GM12891 (cell line): ENCODE data around the gene SYT1.

Experiments used
- DNase-seq: peaks from one replicate; pipeline ENCODE4 v3.0.0; 2011; ENCODE audit warnings: low spot score; ENCODE audit not compliant: insufficient read length
- FAIRE-seq: peaks from 2 replicates; lab custom pipeline; 2011; peaks lifted over from hg19 to GRCh38; lab: Jason Lieb, UNC
- PAX5 ChIP-seq: IDR thresholded peaks from 2 replicates; pipeline ENCODE4 v1.6.1; 2011; ENCODE audit warnings: low read length, moderate library complexity, mild to moderate bottlenecking; ENCODE audit not compliant: insufficient read depth, severe bottlenecking
- POLR2A ChIP-seq: IDR thresholded peaks from 2 replicates; pipeline ENCODE4 v1.6.1; 2011; ENCODE audit warnings: low read depth, low read length, control low read depth
- POLR2AphosphoS5 ChIP-seq: IDR thresholded peaks from 2 replicates; pipeline ENCODE4 v1.6.1; 2011; ENCODE audit warnings: low read depth, low read length, control low read depth
- POU2F2 ChIP-seq: IDR thresholded peaks from 2 replicates; pipeline ENCODE4 v1.6.1; 2011; ENCODE audit warnings: low read depth, mild to moderate bottlenecking, control low read depth, low read length, moderate library complexity
- SPI1 ChIP-seq: IDR thresholded peaks from 2 replicates; pipeline ENCODE4 v1.6.1; 2011; ENCODE audit warnings: low read depth, low read length, control low read depth
- TAF1 ChIP-seq: IDR thresholded peaks from 2 replicates; pipeline ENCODE4 v1.6.1; 2011; ENCODE audit warnings: low read depth, low read length, control low read depth

The SYT1 gene

GRCh38 chr12:79380402-79380801 lies 515.8 kb downstream of the SYT1 start:
- FAIRE-seq = no peak
- TF ChIP-seq POLR2A = no peak
- no peak for TF ChIP-seq PAX5
- TF ChIP-seq SPI1 = no peak
- TF ChIP-seq TAF1 = no peak
- TF ChIP-seq POU2F2 = no peak
- DNase-seq = no peak

- DNase-seq = no peak
- FAIRE-seq = no peak
- TF ChIP-seq POU2F2 (no peak), TAF1 (no peak), PAX5 (no peak), POLR2AphosphoS5 (no peak), SPI1 (no peak), POLR2A (no peak)
Observed at GRCh38 chr12:79381248-79382208, 517.0 kb downstream of the SYT1 start.

- DNase-seq (no peak), FAIRE-seq (no peak)
- TF ChIP-seq SPI1 (no peak), POLR2AphosphoS5 (no peak), POU2F2 (no peak), PAX5 (no peak), TAF1 (no peak), POLR2A (no peak)
Observed at GRCh38 chr12:79384551-79384950, 520.0 kb downstream of the SYT1 start.

GRCh38 chr12:79388011-79388410 lies 523.4 kb downstream of the SYT1 start:
- FAIRE-seq (no peak), DNase-seq (no peak)
- no peak for TF ChIP-seq POLR2A
- TF ChIP-seq POLR2AphosphoS5 = no peak
- TF ChIP-seq POU2F2 = no peak
- TF ChIP-seq PAX5 = no peak
- no peak for TF ChIP-seq SPI1
- no peak for TF ChIP-seq TAF1

GRCh38 chr12:79393842-79394241 lies 529.3 kb downstream of the SYT1 start:
- TF ChIP-seq POLR2AphosphoS5 (no peak), POU2F2 (no peak), POLR2A (no peak), TAF1 (no peak), PAX5 (no peak), SPI1 (no peak)
- FAIRE-seq (no peak), DNase-seq (no peak)

GRCh38 chr12:79397609-79398008 lies 533.0 kb downstream of the SYT1 start:
- no peak for DNase-seq
- TF ChIP-seq POU2F2 = no peak
- TF ChIP-seq PAX5 = no peak
- no peak for TF ChIP-seq TAF1
- TF ChIP-seq POLR2AphosphoS5 = no peak
- no peak for TF ChIP-seq SPI1
- FAIRE-seq = no peak

- no peak for DNase-seq
- no peak for TF ChIP-seq TAF1
- no peak for TF ChIP-seq POLR2A
- no peak for TF ChIP-seq POLR2AphosphoS5
- TF ChIP-seq PAX5 = no peak
- TF ChIP-seq SPI1 = no peak
- TF ChIP-seq POU2F2 = no peak
- no peak for FAIRE-seq
Observed at GRCh38 chr12:79400481-79400880, 535.9 kb downstream of the SYT1 start.

- TF ChIP-seq POLR2A (no peak), POLR2AphosphoS5 (no peak), SPI1 (no peak), TAF1 (no peak), PAX5 (no peak), POU2F2 (no peak)
- FAIRE-seq (no peak), DNase-seq (no peak)
Observed at GRCh38 chr12:79402606-79403005, 538.0 kb downstream of the SYT1 start.

GRCh38 chr12:79406993-79407392 lies 542.4 kb downstream of the SYT1 start:
- FAIRE-seq (no peak), DNase-seq (no peak)
- no peak for TF ChIP-seq SPI1
- TF ChIP-seq POU2F2 = no peak
- no peak for TF ChIP-seq PAX5
- no peak for TF ChIP-seq POLR2A
- TF ChIP-seq POLR2AphosphoS5 = no peak
- TF ChIP-seq TAF1 = no peak
